GM18867 (cell line): ENCODE measurements around the gene PIGS.

Experiments
- ATAC-seq: cut with Tn5 transposase; IDR thresholded peaks from one replicate; pipeline ENCODE4 v1.9.1; 2021; ENCODE audit warnings: mild to moderate bottlenecking, moderate library complexity; ENCODE audit not compliant: unreplicated experiment

The PIGS gene

GRCh38 chr17:28511858-28512461 is 59.4 kb downstream of the PIGS start:
- ATAC-seq, result no peak

GRCh38 chr17:28509789-28510188 is 61.5 kb downstream of the PIGS start:
- ATAC-seq, result no peak

- ATAC-seq, result no peak
Measured at GRCh38 chr17:28508211-28508724, 63.1 kb downstream of the PIGS start.

GRCh38 chr17:28507567-28508203 is 63.6 kb downstream of the PIGS start:
- no peak for ATAC-seq

GRCh38 chr17:28506763-28507487 is 64.4 kb downstream of the PIGS start:
- no peak for ATAC-seq

GRCh38 chr17:28505986-28506665 is 65.2 kb downstream of the PIGS start, which contains the start of gene FOXN1:
Gene FOXN1 (plus strand): TSS chr17:28506348. CDS start chr17:28523970, 17,622 bp downstream.
- ATAC-seq, result no peak

- ATAC-seq, result no peak
Measured at GRCh38 chr17:28503420-28503819, 67.9 kb downstream of the PIGS start.
